HG03066 (cell line): Measurements from ENCODE around the gene SUPT6H.

Experiments used
- ATAC-seq: cut with Tn5 transposase; IDR thresholded peaks from one replicate; pipeline ENCODE4 v1.9.1; 2021; ENCODE audit warnings: low read depth; ENCODE audit not compliant: unreplicated experiment

SUPT6H gene

DNA sequence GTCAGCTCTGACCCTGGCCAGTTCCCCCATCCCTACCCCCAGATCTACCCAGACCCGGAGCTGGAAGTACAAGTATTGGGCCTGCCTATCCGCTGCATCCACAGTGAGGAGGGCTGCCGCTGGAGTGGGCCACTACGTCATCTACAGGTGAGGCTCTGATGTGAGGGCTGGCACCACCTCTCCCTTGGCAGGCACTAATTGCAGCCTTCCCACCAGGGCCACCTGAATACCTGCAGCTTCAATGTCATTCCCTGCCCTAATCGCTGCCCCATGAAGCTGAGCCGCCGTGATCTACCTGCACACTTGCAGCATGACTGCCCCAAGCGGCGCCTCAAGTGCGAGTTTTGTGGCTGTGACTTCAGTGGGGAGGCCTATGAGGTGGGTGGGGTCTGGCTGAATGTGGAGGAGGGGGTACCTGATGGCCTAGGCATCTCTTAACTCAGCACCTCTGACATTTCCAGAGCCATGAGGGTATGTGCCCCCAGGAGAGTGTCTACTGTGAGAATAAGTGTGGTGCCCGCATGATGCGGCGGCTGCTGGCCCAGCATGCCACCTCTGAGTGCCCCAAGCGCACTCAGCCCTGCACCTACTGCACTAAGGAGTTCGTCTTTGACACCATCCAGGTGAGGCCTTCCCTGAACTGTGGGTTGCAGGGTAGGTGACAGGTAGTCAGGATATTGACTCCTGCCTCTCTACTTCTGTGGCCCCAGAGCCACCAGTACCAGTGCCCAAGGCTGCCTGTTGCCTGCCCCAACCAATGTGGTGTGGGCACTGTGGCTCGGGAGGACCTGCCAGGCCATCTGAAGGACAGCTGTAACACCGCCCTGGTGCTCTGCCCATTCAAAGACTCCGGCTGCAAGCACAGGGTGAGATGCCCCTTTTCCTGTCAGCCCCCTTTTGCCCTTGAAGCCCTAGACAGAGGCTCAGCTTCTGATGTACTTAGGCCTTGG, 86.1 kb downstream of the SUPT6H start:
- no peak for ATAC-seq

DNA sequence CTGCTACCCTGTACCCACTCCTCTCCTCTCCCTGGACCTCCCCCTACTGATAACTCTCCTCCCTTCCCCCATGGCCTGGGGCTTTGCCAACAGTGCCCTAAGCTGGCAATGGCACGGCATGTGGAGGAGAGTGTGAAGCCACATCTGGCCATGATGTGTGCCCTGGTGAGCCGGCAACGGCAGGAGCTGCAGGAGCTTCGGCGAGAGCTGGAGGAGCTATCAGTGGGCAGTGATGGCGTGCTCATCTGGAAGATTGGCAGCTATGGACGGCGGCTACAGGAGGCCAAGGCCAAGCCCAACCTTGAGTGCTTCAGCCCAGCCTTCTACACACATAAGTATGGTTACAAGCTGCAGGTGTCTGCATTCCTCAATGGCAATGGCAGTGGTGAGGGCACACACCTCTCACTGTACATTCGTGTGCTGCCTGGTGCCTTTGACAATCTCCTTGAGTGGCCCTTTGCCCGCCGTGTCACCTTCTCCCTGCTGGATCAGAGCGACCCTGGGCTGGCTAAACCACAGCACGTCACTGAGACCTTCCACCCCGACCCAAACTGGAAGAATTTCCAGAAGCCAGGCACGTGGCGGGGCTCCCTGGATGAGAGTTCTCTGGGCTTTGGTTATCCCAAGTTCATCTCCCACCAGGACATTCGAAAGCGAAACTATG, 87.0 kb downstream of the SUPT6H start:
- ATAC-seq, result no peak

DNA sequence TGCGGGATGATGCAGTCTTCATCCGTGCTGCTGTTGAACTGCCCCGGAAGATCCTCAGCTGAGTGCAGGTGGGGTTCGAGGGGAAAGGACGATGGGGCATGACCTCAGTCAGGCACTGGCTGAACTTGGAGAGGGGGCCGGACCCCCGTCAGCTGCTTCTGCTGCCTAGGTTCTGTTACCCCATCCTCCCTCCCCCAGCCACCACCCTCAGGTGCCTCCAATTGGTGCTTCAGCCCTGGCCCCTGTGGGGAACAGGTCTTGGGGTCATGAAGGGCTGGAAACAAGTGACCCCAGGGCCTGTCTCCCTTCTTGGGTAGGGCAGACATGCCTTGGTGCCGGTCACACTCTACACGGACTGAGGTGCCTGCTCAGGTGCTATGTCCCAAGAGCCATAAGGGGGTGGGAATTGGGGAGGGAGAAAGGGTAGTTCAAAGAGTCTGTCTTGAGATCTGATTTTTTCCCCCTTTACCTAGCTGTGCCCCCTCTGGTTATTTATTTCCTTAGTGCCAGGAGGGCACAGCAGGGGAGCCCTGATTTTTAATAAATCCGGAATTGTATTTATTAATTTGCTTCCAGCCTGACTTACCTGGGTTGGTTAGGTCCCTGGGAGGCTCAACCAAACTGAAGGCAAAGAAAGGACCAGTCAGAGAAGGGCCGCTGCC, 87.6 kb downstream of the SUPT6H start:
- no peak for ATAC-seq

DNA sequence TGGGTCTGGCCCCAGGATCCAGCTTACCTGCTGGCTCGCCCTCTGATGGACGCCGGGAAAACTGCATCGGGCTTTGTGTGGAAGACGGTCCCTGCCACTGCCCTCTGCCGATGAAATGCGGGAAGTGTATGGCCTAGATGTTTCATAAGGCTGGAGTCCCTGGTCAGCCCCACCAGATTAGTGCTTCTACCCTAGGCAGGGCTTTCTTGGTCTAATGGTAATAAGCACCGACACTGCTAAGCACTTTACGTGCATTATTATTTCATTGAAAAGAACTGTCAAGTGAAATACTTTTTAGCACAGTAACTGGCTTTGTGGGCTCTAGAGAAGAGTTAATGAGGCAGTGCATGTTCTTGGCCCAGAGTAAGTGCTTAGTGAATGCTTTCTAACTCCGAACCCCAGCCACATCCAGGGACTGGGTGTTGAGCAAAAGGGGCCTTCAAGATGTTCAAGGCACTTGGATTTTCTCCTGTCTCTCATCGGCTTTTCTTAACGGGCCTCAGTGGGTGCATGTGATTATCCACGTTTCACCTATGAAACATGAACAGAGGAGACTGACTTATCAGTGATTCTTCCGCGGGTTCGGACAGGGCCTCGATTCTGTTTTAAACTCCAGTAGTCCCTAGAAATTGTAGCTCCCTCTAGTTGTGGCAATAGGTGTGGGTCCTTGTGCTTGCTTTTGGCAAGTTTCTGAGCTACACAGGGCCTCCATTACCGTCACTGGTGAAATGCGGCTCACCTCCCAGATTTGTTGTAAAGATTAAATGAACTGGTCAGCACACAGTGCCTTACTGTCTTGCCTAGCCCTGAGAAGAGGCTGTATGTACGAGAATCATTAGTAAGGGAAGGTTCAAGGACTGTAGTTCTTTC, 88.4 kb downstream of the SUPT6H start:
- ATAC-seq, result peak; percentile 71

DNA sequence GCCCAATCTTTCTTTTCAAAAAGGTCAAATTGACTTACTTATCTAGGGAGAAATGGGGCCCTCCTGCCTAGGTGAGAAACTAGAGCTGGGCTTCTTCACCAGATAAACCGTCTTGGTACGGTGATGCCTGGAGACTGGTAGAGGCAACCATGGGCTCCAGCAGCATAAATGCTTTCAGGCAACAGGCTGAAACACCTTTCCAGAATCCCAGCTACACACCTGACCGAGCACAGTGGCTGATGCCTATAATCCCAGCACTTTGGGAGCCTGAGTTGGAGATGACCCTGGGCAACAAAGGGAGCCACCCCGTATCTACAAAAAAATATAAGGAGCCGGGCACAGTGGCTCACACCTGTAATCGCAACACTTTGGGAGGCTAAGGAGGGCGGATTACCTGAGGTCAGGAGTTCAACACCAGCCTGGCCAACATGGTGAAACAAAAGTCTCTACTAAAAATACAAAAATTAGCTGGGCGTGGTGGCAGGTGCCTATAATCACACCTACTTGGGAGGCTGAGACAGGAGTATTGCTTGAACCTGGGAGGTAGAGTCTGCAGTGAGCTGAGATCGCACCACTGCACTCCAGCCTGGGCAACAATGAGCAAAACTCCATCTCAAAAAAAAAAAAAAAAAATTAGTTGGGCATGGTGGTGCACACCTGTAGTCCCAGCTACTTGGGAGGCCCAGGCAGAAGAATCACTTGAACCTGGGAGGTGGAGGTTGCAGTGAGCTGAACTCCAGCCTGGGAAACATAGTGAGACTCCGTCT, 89.8 kb downstream of the SUPT6H start:
- ATAC-seq, result no peak
